Measurements from ENCODE around the gene PFKFB4.
A peak's percentile ranks its signal among the peaks of the same experiment; 100 is the strongest.
"Not testable (repeated sequence)": the region's sequence is repeated elsewhere in the genome, so short reads cannot be mapped to it uniquely, and the experiment has no call there.

The PFKFB4 gene

DNA sequence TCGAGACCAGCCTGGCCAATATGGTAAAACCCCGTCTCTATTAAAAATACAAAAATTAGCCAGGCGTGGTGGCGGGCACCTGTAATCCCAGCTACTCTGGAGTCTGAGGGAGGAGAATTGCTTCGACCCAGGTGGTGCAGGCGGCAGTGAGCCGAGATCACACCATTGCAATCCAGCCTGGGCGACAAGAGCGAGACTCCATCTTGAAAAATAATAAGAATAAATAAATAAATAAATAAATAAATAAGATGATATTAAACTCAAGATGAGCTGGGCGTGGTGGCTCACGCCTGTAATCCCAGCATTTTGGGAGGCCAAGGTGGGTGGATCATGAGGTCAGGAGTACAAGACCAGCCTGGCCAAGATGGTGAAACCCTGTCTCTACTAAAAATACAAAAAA, 75.7 kb downstream of the PFKFB4 start:
- DNase-seq, result not testable (repeated sequence)

DNA sequence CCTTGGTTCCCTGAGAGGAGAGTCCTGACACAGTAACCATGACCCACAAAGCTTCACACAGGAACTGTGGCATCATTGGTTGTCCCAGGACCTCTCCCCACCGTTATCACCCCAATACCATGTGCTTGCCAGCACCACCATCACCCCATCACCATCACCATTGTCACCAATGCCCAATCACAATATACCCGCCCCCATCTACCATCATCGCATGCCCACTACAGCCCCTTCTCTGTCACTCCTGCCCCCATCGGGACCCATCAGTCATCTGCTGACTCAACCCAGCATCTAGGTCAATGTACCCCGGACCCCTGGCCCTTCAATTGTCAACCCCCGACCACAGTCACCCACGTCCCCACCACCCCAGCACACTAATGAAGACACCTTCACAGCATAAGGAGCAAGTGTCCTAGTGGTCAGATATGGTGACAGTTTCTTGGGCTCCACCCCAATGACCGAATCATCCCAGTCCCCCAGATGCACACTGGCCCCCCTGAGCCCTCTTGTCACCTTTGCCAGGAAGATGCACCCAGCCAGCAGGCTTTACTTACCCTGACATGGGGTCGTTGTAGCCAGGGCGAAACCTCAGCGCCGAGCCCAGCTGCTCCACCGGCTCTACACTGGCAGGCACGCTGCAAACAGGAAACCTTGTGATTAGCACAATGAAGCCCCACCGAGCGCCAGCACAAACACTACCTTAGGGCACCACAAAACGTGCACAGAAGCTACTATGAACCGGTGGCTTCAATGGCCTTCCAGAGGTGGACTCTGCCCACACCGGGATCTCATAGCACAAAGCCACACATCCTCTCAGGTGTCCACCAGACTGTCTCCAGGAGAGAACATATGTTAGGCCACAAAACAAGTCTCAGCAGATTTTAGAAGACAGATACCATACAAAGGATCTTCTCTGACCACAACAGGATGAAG, 77.7 kb downstream of the PFKFB4 start:
- DNase-seq, result no peak

DNA sequence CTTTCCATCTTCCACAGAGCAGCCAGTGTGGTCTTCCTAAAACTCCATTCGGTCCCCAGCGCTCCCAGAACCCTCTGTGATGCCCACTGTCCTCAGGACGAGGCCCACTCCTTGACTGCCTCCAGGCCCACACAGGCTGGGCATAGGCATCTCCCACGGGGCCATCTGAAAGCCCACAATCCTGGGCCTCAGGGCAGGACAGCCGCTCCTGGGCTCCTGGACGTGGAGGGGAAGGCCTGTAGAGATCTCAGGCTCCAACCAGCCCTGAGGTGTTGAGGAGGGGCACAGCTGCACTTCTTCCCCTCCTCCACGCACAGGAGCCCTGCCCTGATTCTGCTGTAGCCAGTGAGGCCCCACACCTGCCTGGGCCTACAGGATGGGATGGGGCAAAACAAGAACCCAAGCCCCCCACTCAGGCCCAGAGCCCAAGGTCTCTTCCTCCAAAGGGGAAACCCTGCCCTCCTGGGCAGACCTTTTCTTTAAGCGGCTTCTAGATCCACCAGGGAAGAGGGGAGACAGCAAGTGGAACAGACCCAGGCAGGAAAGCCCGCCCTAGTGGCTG, 78.6 kb downstream of the PFKFB4 start:
- DNase-seq, result no peak

DNA sequence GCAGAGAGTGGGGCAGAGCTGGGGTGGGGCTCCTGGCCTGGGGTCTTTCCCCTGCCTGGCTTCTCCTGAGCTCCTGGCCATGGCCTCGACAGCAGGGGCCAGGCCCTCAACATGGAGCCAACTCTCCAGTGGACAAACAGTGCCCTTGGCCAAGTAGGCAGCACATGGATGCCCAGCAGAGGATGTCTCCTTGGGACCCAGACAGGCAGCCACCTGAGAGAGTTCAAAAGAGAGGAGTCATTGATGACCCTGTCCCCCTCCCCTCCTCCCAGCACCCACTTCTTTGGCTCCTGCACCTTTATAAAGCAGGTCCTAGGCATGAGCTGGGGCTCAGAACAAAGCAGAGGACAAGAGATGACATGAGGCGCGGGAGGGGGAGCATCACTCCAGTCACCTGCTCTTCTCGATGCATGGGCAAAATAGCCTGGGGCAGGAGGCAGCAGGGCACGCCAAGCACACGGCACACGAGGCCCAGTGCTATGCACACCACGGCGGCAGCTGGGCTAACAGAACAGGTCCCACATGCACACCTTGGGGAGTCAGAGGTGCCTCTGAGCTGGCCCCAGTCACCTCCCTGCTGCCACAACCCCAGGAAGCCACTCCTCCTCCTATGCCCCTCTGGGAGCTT, 80.1 kb downstream of the PFKFB4 start:
- DNase-seq, result no peak

DNA sequence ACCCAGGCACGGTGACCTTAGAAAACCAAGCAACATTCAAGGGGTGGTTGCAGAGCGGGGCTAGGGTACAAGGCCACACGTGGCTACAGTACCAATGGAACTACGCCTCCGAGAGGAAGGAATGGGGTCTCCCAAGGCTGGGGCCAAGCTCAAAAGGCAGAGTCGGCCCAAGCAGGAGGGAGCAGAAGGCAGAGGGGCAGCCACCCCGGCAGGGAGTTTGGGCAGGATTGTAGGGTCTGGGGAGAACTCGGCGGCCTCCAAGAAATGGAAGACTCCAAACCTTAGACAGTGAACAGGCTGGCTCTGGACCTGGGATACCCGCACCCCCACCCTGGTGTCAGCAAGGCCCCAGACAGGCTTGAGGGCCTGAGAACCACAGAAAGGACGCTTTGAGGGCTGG, 81.4 kb downstream of the PFKFB4 start:
- no peak for DNase-seq

DNA sequence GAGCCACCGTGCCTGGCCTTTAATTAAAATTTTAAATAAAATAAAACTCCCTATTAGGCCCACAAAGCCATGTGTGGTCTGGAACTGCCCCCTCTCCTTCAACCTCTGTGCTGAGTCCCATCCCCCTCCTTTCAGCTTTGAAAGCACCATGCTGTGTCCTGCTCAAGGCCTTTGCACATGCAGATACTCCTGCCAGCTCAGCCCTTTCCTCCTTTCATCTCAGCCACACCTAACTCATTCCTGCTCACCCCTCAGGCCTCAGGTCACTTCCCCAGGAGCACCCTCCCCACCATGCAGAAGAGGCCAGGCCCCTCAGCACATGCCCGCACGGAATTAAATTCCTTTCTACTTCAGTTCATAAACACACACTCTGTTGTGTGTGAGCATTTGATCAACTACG, 82.0 kb downstream of the PFKFB4 start:
- no peak for DNase-seq

DNA sequence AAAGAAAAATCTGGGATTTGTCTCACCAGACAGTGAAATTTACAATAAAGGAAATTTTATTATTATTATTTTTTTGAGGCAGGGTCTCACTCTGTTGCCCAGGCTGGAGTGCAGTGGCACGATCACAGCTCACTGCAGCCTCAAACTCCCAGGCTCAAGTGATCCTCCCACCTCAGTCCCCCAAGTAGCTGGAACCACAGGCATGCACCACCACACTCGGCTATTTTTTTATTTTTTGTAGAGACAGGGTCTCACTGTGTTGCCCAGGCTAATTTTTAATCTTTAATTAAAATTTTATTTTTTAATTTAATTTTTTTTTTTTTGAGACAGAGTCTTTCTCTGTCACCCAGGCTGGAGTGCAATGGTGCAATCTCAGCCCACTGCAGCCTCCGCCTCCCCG, 82.6 kb downstream of the PFKFB4 start:
- not testable (repeated sequence) for DNase-seq

DNA sequence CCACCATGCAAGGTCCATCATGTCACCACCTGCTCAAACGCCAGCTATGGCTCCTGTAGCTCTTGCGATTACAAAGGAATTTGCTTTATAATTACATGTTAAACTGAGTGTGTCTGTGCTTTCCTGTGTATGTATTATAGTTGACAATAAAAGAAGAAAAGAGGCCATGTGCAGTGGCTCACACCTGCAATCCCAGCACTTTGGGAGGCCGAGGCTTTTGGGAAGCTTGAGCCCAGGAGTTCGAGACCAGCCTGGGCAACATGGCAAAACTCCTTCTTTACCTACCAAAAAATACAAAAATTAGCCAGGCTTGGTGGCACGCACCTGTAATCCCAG, 83.0 kb downstream of the PFKFB4 start:
- DNase-seq, result no peak

DNA sequence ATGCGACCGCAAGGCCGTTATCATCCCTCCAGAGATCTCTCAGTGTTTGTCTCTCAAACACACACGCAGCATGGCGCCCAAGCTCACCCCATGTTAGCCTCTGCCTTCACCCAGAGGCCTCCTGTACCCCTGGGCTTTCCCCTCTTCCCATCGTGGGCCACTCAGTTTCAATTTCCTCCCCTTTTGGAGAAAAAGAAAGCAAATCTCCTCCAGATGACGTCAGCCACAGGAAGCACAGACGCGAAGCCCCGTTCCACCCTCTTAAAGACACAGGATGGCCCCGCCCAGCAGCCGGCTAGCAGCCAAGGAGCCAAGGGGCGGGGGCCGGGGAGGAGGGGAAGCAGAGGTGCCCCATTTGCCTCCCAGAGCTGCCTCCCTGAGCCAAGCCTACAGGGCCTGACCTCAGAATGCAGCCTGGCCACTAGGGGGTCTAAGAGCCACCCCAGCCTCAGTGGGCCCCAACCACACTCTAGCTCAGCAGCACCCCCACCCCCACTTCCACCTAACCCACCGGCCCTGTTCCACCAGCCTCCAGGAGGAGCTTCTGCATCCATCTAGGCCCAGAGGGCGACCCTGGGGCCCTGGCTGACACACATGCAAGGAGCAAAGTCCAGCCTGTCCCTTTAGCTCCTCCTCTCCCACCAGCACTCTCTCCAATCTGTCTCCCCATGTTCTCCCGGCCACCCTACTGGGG, 83.5 kb downstream of the PFKFB4 start:
- peak; percentile 94 for DNase-seq

DNA sequence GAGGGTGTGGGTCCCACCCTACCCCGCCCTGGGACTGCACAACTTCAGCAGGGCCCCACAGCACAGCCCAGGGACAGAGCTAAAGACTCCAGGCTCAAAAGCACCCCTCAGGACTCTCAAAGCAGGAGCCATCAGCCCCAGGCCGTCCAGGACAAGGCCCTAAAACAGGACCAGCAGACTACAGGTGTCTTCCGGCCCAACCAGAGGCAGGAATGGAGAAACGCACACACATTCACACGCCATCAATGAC, 84.0 kb downstream of the PFKFB4 start:
- no peak for DNase-seq

DNA sequence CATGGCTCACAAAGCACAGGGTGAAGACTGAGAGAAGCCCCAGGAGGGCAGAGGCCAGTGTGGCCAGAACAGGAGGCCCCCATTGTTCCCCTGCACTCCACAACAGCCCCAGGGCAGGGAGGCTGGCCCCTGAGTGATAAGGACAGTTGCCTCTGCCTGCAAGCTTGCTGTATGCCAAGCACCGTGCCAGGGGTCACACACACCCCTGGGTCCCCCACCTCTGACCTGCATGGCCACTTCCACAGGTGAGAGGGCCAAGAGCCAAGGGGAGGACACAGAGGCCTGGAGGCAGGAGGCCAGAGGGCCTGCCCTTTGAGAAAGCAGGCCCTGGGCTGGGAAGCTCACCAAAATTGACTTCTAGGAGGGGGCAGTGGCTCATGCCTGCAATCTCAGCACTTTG, 86.3 kb downstream of the PFKFB4 start:
- no peak for DNase-seq

DNA sequence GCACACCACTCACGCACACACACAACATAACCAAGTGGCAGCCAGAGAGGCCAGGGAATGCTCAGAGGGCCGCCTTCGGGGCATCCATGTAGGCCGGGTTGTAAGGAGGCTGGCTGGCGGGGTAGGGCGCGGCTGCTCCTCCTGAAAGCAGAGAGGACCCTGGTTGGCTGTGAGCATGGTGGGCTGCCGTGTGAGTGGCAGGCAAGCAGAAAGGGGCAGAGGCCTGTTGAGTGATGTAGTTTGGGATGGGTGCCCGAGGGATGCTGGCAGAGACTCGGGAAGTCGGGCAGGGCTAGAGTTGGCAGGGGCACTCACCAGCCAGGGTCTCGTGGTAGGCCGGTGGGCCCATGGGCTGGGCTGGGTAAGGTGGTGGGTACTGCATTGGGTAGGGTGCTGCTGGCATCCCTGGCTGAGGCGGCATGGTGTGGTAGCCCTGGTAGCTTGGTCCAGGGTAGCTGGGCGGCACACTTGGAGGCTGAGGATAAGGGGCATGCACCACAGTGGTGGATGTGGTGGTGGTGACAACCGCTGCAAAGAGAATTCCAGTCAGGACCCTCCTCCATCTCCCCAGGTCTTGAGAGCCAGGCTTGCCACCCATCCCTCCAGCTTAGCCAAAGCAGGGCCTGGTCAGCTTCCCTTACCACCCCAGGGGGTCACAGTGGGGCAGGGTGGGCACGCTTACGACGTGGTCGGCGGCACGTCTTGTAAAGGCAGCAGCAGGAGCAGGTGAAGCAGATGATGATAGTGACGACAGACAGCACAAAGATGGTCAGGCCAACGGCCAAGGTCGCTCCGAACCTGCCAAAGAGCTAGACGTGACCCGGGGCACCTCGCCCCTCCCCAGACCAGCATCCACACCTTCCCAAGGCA, 87.3 kb downstream of the PFKFB4 start:
- DNase-seq, result no peak

DNA sequence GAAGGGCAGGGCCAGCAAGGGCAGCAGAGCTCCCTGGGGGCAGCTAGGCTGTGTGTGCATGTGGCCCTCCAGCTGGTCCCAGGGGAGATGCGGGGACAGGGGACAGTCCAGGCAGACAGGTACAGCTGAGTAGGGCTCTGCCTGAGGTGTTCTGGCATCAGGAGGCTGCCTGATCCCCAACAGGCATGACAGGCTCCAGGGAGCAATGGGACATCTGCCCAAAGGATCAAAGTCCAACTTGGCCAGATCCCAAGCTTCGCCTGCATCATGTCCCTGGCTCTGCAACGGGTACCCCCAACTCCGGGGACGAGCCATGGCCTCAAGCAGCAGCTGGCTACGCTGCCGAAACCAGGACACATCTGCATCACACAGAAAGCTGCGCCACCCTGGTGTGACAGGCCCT, 88.3 kb downstream of the PFKFB4 start:
- DNase-seq, result no peak

Measured in femur (tissue), 1 donor.